Hematopoietic multipotent progenitor cell treated with erythropoietin and hydrocortisone succinate and interleukin-3 and kit ligand, for 15 days (in vitro differentiated cells): ENCODE data around the gene MEGF11.
A peak's percentile ranks its signal among the peaks of the same experiment; 100 is the strongest.
"Not testable (repeated sequence)": the region's sequence is repeated elsewhere in the genome, so short reads cannot be mapped to it uniquely, and the experiment has no call there.

Source experiments
- DNase-seq: peaks from one replicate; pipeline ENCODE4 v3.0.0-alpha.2; 2015; ENCODE audit warnings: low spot score

Gene MEGF11

GRCh38 chr15:65883571-65883970 is 370.0 kb downstream of the MEGF11 start:
- DNase-seq, result no peak

GRCh38 chr15:65881766-65882434 is 371.6 kb downstream of the MEGF11 start:
- no peak for DNase-seq

DNA sequence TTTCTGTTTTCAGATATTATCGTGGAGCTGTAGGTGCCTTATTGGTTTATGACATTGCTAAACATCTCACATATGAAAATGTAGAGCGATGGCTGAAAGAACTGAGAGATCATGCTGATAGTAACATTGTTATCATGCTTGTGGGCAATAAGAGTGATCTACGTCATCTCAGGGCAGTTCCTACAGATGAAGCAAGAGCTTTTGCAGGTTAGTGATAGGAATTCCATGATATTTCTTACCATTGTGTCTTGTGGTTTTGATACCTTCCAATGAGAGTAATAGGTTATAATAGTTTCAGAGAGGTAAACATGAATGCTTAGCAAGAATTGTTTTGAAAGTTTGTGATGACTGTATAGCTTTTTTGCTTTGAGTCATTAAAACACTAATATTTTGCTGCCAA is 375.8 kb downstream of the MEGF11 start:
- no peak for DNase-seq

- no peak for DNase-seq
These were observed 378.1 kb downstream of the MEGF11 start for GRCh38 chr15:65875458-65875857.

DNA sequence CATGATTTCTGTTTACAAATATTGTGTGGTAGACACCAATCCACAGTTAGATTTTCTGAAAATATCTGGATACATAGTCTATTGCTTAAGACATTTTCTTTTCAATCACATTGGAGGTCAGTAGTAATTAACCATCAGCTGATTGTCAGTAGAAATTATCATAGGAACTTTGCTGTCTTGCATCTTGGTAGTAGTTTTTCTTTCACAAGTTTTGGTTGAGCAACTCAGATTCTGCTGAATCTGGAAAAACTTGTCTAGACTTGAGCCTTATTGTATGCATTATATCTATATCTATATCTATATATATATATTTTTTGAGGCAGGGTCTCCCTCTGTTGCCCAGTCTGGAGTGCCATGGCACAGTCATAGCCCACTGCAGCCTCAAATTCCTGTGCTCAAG is 380.3 kb downstream of the MEGF11 start:
- DNase-seq, result no peak

DNA sequence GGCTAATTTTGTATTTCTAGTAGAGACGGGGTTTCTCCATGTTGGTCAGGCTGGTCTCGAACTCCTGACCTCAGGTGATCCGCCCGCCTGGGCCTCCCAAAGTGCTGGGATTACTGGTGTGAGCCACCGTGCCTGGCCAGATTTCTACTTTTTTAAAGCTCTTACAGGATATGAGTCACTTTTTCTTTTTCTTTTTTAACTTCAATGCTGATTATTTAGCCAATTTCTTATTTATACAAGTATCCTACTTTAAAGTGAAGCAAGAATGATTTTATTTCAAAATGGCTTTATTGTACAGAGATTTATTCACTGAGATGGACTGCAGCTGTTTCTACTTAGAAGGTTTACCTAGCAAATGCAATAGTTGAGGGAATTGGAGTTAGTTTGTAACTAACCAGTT is 381.0 kb downstream of the MEGF11 start:
- not testable (repeated sequence) for DNase-seq

DNA sequence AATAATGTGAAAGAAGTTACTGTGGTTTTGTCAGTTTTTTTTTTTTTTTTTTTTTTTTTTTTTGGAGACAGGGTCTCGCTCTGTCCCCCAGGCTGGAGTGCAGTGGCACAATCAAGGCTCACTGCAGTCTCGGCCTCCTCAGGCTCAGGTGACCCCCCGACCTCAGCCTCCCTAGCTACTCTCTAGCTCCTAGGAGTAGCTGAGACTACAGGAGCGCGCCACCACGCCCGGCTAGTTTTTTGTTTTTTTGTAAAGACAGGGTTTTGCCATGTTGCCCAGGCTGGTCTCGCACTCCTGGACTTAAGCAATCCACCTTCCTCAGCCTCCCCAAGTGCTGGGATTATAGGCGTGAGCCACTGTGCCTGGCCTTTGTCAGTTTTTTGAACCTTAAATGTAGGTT is 381.7 kb downstream of the MEGF11 start:
- DNase-seq, result not testable (repeated sequence)

GRCh38 chr15:65870889-65871533 is 382.5 kb downstream of the MEGF11 start:
- no peak for DNase-seq

DNA sequence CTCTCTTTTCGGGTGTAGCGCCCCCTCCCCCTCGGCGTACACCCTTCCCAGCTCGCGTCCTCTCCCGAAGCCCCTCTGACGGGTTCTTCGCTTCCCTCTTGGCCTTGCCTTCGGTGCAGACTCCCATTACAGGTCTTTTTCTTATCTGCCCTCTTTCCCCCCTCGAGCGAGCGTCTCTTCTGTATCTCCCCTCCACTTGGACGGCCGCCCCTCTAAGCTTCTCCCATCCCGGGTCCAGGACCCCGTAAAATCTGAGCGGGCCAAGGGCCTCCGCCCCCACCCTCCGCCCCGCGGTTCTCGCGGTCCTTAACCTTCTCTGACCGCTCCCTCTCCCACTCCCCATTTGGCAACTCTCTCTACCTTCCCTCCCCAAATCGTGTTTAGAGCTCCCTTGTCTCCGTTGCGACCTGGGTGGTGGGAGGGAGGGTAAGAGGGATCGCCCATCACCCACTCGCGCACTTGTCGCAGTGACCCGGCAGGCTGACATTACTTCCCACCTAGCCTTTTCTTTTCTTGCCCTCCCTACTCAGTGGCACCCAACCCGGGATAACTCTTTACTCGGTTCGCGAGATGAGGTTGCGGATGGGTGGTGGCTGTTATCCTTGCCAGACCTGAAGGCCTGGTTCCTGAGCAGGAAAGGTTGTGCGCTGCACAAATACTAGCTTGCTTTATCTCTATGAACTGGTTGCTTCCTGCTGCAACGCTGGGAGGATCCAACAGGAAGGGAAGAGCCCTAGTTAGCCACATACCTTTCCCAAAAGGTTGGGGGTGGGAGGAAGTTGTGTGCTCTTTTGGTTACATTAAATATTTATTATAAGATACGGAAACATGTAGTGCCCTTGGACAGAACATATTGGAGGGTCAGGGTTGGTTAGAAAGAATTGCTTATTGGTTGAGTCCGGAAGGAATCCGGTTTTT is 383.3 kb downstream of the MEGF11 start:
- DNase-seq, result peak; percentile 37

- DNase-seq, result peak; percentile 96
These were observed 384.2 kb downstream of the MEGF11 start, which contains the start of gene RAB11A for GRCh38 chr15:65869126-65869953. Gene RAB11A, plus strand, starts transcription at chr15:65869491. Its CDS starts 95 bp downstream, at chr15:65869586.

DNA sequence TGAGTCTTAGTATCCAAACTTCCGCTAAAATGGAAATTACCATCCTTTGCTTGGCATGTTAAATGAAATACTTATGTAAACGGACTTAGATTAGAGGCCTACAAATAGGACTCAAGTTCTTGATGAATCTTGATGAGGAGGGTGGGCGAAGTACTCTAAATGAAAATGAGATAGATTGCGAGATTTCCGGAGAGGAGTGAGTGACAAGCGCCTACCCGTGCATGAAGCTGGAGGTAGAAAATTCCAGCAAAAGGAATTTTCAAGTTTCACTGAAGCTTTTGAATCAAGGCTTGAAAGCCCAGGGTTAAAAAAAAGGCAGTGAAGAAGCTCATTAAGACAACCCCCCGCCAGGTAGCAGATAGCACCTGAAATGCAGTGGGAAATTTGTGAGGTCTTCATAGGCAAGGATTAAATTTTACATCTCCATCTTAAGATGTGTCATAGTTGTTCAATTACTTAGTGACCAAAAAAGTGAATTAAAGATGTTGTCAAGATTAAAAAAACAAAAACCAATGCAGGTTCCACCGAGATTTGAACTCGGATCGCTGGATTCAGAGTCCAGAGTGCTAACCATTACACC is 384.9 kb downstream of the MEGF11 start:
- no peak for DNase-seq

DNA sequence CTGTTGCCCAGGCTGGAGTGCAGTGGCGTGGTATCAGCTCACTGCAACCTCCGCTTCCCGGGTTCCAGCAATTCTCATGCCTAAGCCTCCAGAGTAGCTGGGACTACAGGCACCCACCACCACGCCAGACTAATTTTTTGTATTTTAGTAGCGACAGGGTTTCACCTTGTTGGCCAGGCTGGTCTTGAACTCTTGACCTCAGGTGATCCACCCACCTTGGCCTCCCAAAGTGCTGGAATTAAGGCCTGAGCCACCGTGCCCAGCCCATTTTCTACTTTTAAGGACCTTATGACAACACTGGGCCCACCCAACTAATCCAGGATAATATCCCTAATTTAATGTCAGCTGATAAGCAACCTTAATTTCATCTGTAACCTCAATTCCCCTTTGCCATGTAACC is 385.6 kb downstream of the MEGF11 start:
- not testable (repeated sequence) for DNase-seq

GRCh38 chr15:65867244-65867643 is 386.3 kb downstream of the MEGF11 start:
- no peak for DNase-seq

DNA sequence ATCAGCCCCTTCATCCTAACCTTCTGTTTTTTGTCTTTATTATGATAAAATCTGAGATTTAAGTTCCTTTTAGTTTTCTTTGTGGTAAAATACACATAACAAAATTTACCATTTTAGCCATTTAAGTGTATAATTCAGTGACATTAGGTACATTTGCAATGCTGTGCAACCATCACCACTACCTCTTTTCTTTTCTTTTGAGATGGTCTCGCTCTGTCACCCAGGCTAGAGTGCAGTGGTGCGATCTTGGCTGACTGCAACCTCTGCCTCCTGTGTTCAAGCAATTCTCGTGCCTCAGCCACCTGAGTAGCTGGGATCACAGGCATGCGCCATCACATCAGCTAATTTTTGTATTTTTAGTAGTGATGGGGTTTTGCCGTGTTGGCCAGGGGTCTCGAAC is 390.4 kb downstream of the MEGF11 start:
- no peak for DNase-seq

GRCh38 chr15:65862682-65863081 is 390.9 kb downstream of the MEGF11 start:
- peak; percentile 61 for DNase-seq

GRCh38 chr15:65857718-65858402 is 395.7 kb downstream of the MEGF11 start:
- no peak for DNase-seq

GRCh38 chr15:65856821-65857455 is 396.6 kb downstream of the MEGF11 start:
- DNase-seq, result peak; percentile 87

- no peak for DNase-seq
These were observed 401.6 kb downstream of the MEGF11 start for GRCh38 chr15:65851981-65852380.

DNA sequence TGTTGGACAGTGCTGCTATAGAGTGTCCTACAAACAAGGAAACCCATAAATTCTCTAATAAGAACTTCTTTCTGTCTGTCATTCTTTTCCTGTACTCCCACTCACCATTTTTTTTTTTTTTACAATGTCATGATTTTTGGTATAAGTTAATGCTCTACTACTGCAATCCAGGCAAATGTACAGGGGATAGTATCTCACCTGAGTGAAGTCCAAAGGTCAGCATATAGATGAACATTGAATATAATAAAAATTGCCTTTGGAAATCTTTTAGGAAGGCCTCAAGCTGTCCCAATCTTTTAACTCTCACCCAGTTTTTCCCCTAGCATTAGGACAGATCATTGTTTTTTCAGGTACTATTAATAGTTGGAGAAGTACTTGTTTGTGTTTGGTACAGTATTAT is 405.6 kb downstream of the MEGF11 start:
- DNase-seq, result no peak

DNA sequence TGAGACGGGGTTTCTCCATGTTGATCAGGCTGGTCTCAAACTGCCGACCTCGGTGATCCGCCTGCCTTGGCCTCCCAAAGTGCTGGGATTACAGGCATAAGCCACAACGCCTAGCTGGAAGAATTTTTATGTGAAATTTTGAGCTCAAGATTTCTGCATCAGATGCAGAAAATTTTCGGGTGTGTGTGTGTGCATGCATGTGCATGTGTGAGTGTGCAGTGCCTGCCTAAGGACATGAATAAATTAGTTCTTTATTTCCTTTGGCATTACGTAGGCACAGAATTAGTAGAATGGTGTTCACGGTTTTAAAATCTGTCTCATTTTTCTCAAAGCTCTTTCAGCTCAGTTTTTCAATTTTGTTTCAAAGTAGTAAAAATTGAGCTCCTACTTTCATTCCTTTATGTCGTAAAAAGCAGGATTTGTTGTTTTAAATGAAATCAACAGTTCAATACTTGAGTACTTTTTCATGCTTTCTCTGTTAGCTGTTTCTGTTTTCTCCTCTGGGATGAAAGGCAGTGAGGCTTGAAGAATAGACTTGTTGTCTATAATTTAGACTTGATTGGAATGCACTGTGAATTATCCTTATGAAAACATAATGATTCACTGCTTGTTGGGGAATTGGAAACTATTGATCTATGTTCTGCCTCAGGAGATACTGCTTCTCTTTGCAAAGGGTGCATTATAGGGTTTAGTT is 407.6 kb downstream of the MEGF11 start:
- no peak for DNase-seq
